Uterus (tissue), 2 donors: ENCODE data around the gene KREMEN2.

Experiments
- CTCF ChIP-seq, 4 experiments: fragments of 200-600 bp in 2 of 4; fragments of 450-650 bp in 2 of 4; sonication (generic) in 2 of 4; IDR thresholded peaks; one replicate each; pipeline ENCODE4 v1.5.1; 2016 to 2019; ENCODE audit warnings: antibody characterized with exemption in 4 of 4, mild to moderate bottlenecking in 2 of 4, moderate library complexity in 1 of 4
- POLR2A ChIP-seq, 2 donors: fragments of 450-650 bp; IDR thresholded peaks; one replicate each; pipeline ENCODE4 v1.6.1; 2016; ENCODE audit warnings: antibody characterized with exemption in 2 of 2, mild to moderate bottlenecking in 1 of 2, moderate library complexity in 1 of 2

- TF ChIP-seq CTCF (IDR thresholded peaks at IDR 0.05) (no peak), POLR2A (IDR thresholded peaks at IDR 0.05) (no peak)
Observed at GRCh38 chr16:3008690-3009037, 44.6 kb downstream of the KREMEN2 start.
